Hematopoietic multipotent progenitor cell treated with erythropoietin and hydrocortisone succinate and interleukin-3 and kit ligand, for 15 days (in vitro differentiated cells): ENCODE results near the gene PLXNB3.
"Not testable (repeated sequence)": the region's sequence is repeated elsewhere in the genome, so short reads cannot be mapped to it uniquely, and the experiment has no call there.

Experiments
- DNase-seq: peaks from one replicate; pipeline ENCODE4 v3.0.0-alpha.2; 2015; ENCODE audit warnings: low spot score

The PLXNB3 gene

DNA sequence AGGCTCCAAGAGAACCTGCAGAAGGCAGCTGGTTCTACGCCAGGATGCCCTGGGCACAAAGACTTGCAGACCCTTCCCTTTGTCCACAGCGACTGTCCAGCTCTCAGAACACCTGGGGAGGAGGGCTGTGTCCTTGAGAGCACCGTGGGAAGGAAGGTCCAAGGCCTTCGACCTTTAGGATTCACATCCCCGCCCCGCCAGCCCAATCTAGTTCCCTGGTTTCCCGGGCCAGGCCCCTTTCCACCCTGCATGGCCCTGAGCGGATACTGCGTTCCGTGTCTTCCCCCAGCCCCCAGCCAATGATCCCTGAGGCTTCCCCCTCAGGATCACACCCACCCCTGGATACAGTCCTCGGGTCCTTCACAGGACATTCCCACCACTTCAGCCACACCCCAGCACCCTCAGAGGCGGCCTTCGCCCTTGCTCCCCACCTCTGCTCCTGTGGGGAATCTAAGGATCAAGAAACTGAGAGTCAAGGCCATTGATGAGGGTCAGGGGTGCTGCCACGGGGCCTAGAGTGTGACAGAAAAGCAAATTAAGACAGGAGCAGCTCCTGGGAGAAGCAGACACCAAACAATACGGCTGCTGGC is 30.3 kb upstream of the PLXNB3 start:
- DNase-seq, result no peak

- no peak for DNase-seq
Observed at GRCh38 chrX:153734871-153735270, 29.2 kb upstream of the PLXNB3 start.

- no peak for DNase-seq
Observed at GRCh38 chrX:153735274-153735673, 28.8 kb upstream of the PLXNB3 start.

DNA sequence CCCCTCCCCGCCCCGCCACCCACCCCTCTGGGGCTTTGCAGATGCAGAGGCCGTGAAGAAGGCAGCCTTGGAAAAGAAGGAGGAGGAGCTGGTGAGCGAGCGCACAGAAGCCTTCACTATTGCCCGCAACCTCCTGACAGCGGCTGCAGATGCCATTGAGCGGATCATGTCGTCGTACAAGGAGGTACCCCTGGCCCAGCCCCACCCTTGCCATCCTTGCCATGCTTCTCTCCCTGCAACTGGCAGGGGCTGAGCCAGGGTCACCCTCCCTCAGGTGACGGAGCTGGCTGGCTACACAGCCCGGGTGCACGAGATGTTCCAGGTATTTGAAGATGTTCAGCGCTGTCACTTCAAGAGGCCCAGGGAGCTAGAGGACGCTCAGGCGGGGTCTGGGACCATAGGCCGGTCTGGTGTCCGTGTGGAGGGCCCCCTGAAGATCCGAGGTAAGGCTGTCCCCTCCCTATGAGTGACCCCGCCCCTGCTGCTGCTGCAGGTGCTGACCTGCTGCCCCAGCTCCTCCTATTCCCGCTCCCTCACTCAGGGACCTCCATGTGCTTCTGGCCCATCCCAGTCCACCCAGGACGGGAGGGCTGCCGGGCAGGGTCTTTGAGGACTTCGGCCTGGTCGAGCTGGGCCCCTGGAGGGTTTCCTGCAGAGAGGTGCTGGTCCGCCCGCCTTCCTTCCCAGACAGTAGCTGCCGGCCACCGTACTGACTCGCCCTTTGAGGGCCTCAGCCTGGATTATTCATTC is 27.8 kb upstream of the PLXNB3 start:
- no peak for DNase-seq

DNA sequence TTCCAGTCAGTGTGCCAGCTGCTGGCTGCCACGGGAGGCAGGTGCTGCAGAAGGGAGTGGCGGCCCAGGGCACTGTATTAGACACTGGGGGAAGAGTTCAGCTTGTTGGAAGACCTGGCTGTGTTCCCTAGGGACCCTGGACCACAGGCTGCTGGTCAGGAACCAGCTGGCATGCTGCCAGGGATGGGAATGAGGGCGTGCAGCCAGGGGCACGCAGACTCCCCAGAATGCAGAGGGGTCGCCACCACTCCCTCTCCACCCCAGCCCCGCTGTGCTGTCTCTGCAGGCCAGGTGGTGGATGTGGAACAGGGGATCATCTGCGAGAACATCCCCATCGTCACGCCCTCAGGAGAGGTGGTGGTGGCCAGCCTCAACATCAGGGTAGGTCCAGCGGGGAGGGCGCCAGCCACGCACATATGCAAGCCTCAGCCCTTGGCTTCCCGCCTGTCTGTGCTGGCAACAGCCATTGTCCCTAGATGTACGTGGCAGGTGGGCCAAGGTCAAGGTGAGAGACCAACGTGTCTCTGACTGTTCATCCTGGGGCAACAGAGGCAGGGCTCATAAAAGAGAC is 27.1 kb upstream of the PLXNB3 start:
- no peak for DNase-seq

- no peak for DNase-seq
Observed at GRCh38 chrX:153738056-153738605, 25.9 kb upstream of the PLXNB3 start.

DNA sequence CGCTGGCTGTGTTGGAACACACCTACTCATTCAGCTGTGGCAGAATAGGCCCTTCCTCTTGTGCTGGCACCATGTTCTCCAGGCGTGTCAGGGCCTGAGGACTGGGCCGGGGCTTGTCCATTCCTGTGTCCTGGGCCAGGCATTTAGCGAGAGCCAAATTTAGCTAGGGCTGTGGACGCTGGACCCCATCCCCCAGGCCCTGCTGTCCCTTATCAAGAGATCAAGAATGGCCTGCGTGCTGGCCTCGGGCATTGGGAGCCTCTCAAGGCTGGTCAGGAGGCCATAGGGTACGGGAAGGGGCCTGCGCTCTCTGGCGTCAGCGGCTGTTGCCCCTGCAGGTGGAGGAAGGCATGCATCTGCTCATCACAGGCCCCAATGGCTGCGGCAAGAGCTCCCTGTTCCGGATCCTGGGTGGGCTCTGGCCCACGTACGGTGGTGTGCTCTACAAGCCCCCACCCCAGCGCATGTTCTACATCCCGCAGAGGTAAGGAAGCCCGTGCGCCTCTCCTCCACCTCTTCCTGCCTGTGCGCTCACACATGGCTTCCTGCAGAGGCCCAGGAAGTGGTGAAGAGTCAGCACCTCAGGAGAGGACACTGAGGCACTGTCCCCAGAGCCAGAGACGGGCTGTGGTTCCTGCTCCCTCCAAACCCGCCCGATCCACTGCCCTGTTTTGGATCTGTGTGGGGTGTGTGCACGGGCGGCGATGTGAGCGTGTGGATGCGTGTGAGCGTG is 24.1 kb upstream of the PLXNB3 start:
- DNase-seq, result no peak

- no peak for DNase-seq
Observed at GRCh38 chrX:153740631-153741222, 23.3 kb upstream of the PLXNB3 start.

- DNase-seq, result no peak
Observed at GRCh38 chrX:153741446-153741845, 22.6 kb upstream of the PLXNB3 start.

- DNase-seq, result not testable (repeated sequence)
Observed at GRCh38 chrX:153742111-153742510, 21.9 kb upstream of the PLXNB3 start.

DNA sequence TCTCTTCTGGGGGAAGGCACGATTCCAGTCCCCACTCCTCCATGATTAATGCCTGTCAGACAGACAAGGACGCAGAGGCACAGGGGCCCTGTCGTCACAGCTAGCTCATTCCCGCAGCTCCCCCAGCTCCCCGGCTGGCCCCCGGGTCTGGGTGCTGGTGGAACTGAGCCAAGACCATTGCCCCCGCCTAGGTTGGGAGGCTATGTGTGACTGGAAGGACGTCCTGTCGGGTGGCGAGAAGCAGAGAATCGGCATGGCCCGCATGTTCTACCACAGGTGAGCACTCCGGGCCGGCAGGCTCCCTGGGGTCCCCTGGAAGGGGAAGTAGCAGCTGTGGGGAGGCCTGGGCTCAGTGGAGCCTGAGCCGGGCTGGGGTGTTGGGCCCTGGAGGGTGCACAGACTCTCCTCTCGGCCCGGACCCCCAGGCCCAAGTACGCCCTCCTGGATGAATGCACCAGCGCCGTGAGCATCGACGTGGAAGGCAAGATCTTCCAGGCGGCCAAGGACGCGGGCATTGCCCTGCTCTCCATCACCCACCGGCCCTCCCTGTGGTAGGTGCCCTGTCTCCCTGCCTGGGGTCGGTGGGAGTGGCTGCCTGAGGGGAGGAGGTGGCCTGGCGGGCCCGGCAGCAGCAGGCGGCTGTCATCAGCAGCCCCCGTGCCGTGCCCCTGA is 21.1 kb upstream of the PLXNB3 start:
- not testable (repeated sequence) for DNase-seq

DNA sequence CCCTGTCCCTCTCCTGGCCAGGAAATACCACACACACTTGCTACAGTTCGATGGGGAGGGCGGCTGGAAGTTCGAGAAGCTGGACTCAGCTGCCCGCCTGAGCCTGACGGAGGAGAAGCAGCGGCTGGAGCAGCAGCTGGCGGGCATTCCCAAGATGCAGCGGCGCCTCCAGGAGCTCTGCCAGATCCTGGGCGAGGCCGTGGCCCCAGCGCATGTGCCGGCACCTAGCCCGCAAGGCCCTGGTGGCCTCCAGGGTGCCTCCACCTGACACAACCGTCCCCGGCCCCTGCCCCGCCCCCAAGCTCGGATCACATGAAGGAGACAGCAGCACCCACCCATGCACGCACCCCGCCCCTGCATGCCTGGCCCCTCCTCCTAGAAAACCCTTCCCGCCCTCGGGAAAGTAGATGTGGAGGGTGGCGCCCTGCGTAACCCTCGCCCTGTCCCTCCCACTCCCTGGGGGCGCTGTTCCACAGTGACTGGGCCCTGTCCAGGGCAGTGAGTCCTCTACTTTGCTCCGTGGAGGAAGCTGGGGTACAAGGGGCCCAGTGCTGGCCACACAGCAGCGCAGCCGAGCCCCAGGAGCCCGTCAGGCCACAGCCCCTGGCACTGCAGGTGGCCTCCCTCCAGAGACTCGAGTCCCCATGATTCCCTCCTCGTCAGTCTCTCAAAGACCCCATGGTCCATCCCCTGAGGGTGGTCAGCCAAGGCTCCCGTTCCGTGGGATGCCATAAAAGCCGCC is 20.4 kb upstream of the PLXNB3 start:
- DNase-seq, result not testable (repeated sequence)

DNA sequence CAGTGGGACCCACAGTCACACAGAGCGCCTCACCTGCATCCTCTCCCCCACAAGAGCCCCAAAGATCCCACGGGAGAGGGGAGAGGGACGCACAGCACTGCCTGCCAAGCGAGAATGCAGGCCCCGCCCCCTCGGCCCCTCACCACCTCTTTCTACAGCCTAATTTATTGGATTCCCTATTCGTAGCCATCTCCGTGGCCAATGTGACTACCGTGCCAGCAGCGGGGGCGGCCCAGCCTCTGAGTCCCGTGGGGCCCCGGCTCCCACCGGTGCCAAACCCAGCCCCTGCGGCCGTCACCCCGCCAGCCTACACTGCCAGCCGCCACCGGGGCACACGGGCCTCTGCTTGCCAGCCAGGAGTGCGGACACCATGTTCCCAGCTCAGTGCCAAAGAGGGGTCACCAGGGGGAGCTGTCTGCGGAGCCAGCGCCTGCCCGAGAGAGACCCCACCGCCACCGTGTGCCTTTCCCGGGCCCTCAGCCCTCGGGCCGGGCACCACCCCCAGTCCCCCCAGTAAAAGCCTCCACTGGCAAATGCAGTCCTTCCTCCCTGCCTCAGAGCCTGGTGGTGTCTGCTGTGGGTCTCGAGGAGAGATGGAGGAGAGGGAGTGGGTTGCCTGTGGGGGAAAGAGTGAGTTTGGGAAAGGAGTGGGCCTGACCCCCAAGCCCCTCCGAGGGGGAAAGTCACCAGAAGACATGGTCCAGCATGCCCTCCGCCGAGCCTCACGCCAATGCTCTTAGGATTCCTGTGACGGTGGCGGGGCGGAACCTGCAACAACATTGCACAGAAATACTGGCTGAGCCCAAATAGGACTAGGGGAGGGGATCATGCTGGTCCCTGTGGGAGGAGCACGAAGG is 19.6 kb upstream of the PLXNB3 start:
- no peak for DNase-seq

DNA sequence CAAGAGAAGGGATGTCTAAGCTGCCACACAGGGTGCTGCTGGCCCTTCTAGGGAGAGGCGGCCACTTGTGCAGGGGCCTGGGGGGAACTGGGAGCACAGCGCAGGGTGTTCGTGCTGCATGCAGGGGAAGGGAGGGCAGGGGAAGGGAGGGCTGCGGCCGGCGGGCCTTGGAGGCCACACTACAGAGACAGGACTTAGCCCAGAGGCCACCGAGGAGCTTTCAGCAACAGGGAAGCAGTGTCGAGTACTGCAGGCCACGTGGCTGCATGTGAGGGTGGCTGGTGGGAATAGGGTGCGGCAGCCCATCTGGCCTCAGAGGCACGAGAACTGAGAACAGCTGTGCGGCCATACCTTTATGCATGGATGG is 19.0 kb upstream of the PLXNB3 start:
- not testable (repeated sequence) for DNase-seq

GRCh38 chrX:153746359-153746758 is 17.7 kb upstream of the PLXNB3 start:
- no peak for DNase-seq

DNA sequence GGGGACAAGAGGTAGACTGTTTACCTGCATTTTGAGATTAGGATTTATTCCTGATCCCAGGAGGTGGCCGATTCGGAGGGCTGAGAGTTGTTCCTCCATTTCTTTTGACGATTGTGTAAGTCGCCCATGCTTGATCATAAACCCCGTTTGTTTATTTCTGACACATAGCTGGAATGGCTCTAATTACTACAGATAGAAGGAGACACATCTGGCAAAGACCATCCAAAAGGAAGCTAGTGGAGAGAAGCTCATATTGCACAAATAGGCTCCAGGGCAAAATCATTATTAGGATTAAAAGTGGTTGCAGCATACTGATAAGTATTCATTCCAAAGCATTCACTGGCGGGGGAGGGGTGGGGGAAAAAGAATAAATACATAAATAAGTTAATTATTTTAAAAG is 17.1 kb upstream of the PLXNB3 start:
- DNase-seq, result not testable (repeated sequence)

GRCh38 chrX:153749017-153749416 is 15.0 kb upstream of the PLXNB3 start:
- DNase-seq, result not testable (repeated sequence)

DNA sequence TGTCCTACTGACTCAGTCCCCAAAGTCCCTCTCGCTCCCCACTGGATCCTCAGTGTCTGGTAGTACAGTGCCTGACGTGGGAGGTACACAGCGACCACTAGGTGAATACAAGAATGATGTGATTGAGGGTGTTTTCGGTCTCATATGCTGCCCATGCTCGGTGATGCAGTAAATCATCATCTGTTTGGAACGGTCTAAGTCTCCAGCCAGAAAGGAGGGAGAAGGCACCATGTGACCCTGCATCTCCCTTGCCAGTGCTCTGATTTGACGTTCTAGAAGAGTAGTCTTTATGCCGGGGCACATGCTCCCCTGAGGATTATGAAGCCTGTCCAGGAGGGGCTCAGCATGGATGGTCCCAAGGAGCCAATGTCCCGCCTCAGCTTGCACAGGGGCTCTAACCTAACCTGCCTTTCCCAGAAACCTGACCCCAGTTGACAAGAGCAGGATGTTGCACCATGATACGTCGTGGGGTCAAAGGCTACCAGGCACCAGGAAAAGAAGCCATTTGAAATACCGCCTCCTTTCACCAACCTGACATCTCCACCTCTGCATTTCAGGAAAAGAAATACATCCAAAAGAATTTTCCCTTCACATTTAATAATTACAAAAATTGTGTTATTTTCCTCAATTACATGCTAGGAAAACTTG is 13.8 kb upstream of the PLXNB3 start:
- DNase-seq, result no peak

DNA sequence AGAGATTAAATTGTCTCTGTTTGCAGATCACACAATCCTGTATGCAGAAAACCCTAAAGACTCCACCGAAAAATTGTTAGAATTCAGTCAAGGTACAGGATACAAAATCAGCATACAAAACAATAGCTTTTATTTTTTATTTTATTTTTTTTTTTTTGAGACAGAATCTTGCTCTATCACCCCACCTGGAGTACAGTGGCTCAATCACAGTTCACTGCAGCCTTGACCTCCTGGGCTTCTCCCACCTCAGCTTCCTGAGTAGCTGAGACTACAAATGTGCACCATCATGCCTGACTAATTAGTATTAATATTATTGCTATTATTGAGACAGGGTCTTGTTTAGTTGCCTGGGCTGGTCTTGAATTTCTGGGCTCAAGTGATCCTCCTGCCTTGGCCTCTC is 8.9 kb upstream of the PLXNB3 start:
- no peak for DNase-seq
